ENCODE measurements around the gene OAT.
"Not testable (repeated sequence)": the region's sequence is repeated elsewhere in the genome, so short reads cannot be mapped to it uniquely, and the experiment has no call there.

The OAT gene

DNA sequence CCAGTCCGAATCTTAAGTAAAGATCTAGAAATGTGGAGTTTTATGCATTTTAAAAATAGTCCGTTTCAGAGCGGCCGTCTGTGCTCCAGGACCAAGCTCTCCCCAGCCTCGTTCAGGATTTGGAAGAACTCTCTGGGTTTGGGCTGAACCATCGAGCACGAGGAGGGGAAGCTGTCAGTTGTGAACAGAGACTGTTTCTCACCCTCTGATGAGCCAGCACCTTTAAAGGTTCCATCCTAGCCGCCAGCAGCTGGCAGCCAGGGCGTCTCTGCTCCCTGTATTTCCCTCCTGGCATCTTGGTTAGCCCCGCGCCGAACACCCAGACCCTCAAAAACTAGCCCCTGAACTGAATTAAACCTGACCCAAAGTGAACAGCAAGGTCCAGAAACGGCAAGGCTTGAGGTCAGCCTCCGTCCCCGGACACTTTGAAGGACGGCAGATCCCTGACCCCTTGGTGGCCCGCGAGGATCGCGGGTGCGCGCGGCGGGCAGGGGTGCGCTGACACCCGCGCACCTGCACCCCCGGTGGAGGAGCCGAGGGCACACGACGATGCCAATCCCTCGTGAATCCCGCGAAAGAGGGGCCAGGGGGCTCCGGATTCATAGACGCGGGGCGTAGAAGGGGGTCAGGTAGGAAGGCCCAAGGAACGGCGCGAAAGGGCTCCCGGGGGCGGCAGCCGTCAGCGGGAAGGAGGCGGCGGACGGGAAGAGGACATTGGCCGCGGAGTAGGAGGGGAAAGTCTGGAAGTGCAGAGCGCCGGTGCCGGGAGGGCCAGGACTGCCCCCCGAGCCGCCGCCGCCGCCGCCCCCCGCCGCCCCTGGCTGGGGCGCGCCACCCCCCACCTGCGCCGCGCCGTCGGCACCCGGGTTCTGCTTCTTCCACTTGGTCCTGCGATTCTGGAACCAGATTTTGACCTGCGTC is 28.4 kb upstream of the OAT start:
- DNase-seq, result no peak

GRCh38 chr10:124441694-124442093 is 23.0 kb upstream of the OAT start:
- DNase-seq, result not testable (repeated sequence)

GRCh38 chr10:124436191-124436638 is 17.5 kb upstream of the OAT start:
- no peak for DNase-seq

GRCh38 chr10:124435683-124436082 is 17.0 kb upstream of the OAT start:
- DNase-seq, result not testable (repeated sequence)

GRCh38 chr10:124433461-124433860 is 14.7 kb upstream of the OAT start:
- no peak for DNase-seq

DNA sequence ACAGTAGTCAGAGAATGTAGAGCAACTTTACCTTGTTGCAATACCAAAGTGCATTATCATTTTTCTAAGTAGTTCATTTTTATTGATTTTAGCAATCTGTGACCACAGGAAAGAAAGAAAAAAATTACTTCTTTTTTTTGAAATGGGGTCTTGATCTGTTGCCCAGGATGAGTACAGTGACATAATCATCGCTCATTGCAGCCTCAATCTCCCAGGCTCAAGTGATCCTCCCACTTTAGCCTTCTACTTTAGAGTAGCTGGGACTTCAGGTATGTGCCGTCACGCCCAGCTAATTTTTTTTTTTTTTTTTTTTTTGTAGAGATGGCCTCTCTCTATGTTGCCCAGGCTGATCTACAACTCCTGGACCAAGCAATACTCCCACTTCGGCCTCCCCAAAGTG is 11.4 kb upstream of the OAT start:
- no peak for DNase-seq

DNA sequence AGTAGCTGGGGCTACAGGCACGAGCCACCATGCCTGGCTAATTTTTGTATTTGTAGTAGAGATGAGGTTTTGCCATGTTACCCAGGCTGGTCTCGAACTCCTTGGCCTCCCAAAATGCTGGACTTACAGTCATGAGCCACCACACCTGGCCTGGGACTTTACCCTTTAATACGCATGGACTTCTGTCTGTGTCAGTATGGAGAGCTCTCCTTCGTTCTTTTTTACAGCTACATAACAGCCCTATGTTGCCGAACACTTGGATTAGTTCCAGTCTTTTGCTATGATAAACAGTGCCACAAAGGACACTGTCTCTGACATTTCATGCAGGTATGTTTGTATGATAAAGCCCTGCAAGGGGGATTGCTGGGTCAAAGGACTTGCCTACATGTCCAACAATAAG is 10.9 kb upstream of the OAT start:
- DNase-seq, result no peak

DNA sequence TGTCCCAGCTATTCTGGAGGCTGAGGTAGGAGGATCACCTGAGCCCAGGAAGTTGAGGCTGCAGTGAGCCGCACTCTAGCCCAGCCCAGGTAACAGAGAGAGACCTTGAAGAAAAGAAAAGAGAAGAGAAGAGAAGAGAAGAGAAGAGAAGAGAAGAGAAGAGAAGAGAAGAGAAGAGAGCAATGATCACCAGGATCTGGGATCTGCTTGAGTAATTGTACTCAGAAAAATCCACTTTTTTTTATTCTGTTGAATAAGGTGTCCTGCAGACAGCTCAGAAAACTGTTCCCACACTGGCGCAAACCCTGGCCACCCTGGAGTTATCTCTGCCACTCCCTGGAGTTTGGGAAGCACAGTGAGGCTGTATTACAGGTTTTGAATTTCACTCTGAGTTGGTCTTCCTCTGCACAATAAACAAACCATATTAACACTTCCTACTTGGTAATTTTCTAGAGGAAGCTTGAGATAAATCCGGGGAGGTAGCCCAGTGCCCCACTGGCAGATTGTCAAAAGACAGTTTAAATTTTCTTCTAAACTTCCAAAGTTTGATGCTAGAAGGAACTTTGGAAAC is 9.6 kb upstream of the OAT start:
- no peak for DNase-seq

DNA sequence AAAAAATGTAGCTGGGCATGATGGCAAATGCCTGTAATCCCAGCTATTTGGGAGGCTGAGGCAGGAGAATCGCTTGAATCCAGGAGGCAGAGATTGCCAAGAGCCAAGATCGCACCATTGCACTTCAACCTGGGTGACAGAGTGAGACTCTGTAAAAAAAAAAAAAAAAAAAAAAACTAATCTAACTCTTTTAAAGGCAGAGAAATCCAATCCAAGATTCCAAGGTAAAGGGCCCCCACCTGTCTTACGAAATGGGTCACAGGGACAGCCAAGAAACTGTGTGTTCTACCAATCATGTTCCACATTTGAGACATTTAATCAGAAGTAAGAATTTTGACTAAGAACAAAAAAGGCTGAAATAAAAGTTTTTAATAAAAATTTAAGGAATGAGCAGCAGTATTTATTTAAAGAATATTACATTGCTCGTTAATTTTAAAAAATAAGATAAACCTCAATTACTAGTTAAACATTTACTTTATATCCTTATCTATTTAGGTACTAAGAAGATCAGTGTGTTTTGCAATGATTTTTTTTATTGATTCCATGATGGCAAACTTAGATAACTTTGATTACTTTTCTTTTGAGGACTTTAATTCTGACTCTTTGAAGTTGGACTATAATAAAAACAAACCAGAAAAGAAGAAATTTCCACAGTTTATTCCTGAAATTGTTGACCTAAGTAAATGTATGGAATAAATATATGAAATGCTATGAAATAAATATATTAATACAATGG is 6.7 kb upstream of the OAT start:
- DNase-seq, result no peak

DNA sequence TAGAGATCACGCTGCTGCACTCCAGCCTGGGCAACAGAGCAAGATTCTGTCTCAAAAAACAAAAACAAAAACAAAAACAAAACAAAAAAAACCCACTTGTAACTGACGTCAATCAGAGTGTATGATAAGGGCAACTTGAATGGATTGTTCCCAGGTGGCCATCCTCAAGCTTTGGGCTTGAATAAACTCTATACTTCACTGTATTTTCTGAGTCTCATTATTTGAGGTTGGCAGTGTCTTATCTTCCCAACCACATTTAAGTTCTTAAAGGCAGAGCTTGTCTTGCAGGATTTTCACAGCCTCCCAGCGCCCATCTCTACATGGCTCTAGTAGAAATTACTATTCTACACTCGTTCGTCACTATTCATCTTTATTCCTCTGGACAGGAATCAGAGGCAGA is 5.1 kb upstream of the OAT start:
- DNase-seq, result no peak

DNA sequence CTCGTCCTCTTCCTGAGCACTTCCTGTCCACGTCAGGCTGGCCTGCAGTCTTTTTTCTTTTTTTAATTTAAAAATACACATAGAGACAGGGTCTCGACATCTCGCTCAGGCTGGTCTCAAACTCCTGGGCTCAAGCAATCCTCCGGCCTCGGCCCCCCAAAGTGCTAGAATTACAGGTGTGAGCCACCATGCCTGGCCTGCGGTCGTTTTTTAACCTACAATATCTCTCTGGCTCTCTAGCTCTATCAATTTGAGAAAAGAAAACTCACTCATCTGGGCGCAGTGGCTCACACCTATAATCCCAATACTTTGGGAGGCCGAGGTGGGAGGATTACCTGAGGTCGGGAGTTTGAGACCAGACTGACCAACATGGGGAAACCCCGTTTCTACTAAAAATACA is 4.0 kb upstream of the OAT start:
- DNase-seq, result no peak

DNA sequence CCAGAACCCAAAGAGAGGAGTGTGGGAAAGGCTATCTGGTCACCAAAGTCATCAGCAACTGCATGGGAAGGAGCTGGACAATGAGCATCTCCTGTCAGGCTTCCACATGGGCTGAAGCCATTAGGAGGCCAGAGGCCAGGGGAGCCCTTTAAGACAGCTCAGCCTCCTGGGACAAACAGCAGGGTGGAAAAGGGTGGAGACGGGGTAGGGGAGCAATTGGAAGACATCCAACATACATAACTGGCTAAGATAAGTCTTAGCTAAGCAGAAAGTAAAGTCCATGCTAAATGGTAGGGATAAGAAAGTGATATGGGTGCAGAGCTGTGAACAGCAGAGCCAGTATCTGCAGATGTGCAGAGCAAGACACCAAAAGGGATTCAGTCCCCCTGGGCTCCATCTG is 1.5 kb upstream of the OAT start:
- DNase-seq, result no peak

- no peak for DNase-seq
These were observed 912 bp upstream of the OAT start for GRCh38 chr10:124419635-124420034.

GRCh38 chr10:124417895-124418725 is 613 bp downstream of the OAT start:
- DNase-seq, result peak; percentile 42

DNA sequence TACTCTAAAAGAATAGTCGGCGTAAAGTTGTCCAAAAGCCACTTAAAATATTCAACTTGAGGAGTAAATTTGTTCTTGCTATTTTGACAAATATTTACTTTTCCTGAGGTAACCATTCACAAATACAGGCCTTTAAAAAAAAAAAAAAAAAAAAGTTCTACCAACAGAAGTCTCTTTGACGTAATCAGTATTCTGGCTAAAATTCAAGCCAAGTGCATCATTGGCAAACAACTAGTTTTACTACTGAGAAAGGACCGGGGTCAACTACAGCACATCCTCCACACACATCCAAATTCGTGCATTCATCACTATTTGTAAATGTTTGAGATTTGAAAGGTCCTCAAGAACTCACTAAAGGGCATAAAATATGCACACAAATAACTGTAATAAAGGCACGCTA is 2.0 kb downstream of the OAT start:
- no peak for DNase-seq

- DNase-seq, result no peak
These were observed 3.5 kb downstream of the OAT start for GRCh38 chr10:124415210-124415609.

DNA sequence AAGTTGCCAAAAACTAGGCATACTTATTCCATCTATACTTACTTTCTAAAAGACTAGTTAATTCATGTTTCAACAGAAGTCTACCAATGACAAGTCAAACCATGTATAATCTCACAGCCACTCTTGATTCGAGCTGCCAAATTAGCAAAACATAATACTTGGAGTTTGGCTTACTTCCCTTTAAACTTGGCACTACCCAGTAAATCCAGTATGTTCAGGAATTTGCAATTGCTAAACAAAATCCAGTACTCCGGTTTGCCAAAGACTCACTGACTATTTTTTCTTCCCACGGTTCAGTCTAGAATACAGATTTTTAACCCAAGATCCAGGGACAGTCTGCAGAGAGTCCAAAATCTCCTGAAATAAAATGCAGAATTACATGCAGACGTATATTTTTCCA is 4.6 kb downstream of the OAT start:
- DNase-seq, result no peak

DNA sequence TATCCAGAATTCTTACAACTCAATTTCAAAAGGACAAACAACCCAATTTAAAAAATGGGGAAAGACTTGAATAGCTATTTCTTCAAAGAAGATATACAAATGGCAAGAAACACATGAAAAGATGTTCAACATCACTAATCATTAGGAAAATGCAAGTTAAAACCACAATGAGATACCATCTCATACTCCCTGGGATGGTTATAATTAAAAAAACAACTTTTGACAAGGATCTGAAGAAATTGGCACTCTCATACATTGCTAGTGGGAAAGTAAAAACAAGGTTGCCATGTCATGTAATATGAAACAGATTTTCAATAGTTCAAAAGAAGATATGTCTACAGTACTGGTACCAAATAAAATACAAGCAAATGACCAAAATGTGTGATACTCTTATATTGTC is 9.0 kb downstream of the OAT start:
- DNase-seq, result no peak

GRCh38 chr10:124408357-124408756 is 10.4 kb downstream of the OAT start:
- no peak for DNase-seq

DNA sequence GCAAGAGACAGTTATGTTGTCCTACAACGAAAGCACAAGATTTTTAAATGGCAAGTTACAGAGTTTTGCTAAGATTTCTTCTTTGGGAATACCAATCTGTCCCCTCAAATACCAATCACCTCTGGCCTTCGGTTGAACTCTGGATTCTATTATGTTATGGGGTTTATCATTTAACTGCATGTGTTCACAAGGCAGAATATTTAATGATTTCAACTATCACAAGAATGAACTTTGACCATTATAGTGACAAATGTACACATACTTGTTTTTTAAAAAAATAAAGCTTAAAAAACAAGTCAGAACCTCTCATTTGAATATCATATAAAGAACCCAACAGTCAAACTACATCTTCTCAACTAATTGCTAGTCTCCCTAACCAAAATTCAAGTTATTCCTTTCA is 11.3 kb downstream of the OAT start:
- no peak for DNase-seq

- DNase-seq, result peak; percentile 80
These were observed 15.2 kb downstream of the OAT start for GRCh38 chr10:124403548-124403947.

DNA sequence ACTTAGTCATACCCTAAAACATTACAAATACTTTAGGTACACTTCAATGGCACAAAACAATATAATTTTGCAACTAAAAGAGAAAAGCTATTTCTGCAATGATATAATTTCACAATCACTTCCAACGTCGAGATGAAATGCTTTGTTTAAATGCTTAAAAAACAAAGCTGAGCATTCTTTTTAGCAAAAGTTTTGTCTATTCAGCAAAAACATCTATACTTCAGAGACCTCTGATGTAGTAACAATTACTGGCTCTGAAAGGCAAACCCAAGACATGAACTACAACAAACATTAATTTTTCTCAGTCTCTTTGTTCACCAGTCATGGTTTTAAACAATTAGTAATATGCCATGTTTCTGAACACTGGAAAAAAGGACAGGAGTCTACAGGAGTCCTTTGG is 16.4 kb downstream of the OAT start:
- DNase-seq, result no peak

GRCh38 chr10:124401633-124402032 is 17.1 kb downstream of the OAT start:
- DNase-seq, result no peak
